ENCODE measurements around the gene PIEZO1.

PIEZO1 gene

DNA sequence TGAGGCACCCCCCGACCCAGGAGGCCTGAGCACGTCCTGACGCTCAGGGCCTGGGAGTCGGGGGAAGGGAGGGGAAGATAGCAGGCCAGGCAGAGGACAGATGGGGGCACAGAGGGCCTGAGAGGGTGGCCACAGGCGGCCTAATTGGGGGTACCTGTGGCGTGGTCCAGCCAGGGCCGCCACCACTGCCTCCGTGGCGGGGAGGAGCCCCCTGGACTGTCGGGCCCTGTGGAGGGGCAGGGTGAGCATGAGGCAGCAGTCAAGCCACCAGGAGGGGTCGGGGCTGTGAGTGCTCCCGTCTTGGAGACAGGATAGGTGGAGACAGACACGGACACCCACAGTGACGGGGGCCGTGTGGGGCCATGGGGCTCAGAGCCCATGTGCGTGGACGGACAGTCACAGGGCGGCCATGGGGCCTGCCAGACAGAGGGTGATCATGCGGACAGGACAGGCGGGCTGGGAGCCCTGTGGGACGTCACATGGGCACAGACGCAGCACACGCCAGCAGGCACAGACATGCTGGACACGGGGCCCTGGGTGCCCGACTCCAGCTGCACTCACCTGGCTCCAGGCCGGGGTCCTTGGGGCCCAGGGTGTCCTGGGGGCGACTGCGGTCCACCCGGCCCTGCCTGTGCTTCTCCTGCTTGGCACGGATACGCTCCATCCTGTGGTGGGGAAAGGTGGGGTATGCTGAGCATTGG, 60.0 kb downstream of the PIEZO1 start:
- H3K9ac ChIP-seq (ENCODE audit: insufficient read length), result no peak overlapping the region
- H3K36me3 ChIP-seq (ENCODE audit: insufficient read depth, low read length), result no peaks in the 10 kb centered on the region; the same call in 1 of the 2 replicates
- DNase-seq (ENCODE audit: low read depth, low spot score), result no peak
- no peaks in the 10 kb centered on the region for H3K9me3 ChIP-seq (ENCODE audit: low read depth, low read length)
- TF ChIP-seq EZH2 (IDR thresholded peaks at IDR 0.05) (no peak), FOXP2 (optimal IDR thresholded peaks at IDR 0.05; ENCODE audit: control extremely low read depth, extremely low read length, insufficient read depth) (no peak), POLR2AphosphoS5 (IDR thresholded peaks at IDR 0.05; ENCODE audit: borderline replicate concordance, low read depth, low read length) (no peak)
- H3K27ac ChIP-seq, result no peak overlapping the region
- H3K4me3 ChIP-seq, result no peak overlapping the region

DNA sequence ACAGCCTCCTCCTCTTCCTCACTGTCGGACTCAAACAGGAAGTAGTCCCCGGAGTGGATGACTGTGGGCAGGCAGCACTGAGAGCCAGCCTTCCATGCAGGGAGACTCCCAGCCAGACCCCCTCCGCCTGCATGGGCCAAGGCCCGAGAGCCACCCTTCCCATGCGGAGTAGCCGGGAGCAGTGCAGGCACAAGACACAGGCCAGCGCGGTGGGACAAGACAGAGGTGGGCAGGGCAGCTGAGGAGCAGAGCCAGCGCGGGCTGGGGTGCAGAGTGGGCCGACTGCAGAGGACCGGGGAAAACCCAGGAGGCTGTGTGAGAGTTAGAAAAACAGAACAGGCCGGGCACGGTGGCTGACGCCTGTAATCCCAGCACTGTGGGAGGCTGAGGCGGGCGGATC, 61.1 kb downstream of the PIEZO1 start:
- Histone ChIP-seq H3K4me3 (no peak overlapping the region), H3K9me3 (ENCODE audit: low read depth, low read length) (no peaks in the 10 kb centered on the region), H3K27ac (no peak overlapping the region), H3K36me3 (ENCODE audit: insufficient read depth, low read length) (peaks cover 3% of the 10 kb centered on the region; the same call in 1 of the 2 replicates), H3K9ac (ENCODE audit: insufficient read length) (no peak overlapping the region)
- no peak for DNase-seq (ENCODE audit: low read depth, low spot score)
- TF ChIP-seq FOXP2 (optimal IDR thresholded peaks at IDR 0.05; ENCODE audit: control extremely low read depth, extremely low read length, insufficient read depth) (no peak), POLR2AphosphoS5 (IDR thresholded peaks at IDR 0.05; ENCODE audit: borderline replicate concordance, low read depth, low read length) (no peak), EZH2 (IDR thresholded peaks at IDR 0.05) (no peak)

DNA sequence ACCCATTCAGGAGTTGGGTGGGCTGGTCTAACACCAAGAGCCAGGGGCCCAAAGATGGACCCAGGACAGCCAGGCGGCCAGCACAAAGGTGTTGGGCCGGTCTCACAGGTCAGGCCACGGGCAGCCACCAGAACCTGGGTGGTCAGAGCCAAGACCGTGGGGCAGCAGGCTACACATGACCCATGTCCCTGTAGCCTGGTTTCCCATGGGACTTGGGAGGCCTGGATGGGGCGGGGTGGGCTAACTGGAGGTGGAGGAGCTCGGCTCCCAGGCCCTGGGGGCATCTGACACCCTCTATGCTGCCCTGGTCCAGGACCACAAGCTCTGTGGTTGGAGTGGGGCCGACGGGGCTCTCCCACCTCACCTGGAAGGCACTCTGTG, 61.5 kb downstream of the PIEZO1 start:
- H3K9me3 ChIP-seq (ENCODE audit: low read depth, low read length), result no peaks in the 10 kb centered on the region
- H3K4me3 ChIP-seq, result no peak overlapping the region
- H3K27ac ChIP-seq, result no peak overlapping the region
- no peak for DNase-seq (ENCODE audit: low read depth, low spot score)
- H3K36me3 ChIP-seq (ENCODE audit: insufficient read depth, low read length), result peaks cover 3% of the 10 kb centered on the region; the same call in 1 of the 2 replicates
- TF ChIP-seq EZH2 (IDR thresholded peaks at IDR 0.05), result no peak
- H3K9ac ChIP-seq (ENCODE audit: insufficient read length), result no peak overlapping the region

DNA sequence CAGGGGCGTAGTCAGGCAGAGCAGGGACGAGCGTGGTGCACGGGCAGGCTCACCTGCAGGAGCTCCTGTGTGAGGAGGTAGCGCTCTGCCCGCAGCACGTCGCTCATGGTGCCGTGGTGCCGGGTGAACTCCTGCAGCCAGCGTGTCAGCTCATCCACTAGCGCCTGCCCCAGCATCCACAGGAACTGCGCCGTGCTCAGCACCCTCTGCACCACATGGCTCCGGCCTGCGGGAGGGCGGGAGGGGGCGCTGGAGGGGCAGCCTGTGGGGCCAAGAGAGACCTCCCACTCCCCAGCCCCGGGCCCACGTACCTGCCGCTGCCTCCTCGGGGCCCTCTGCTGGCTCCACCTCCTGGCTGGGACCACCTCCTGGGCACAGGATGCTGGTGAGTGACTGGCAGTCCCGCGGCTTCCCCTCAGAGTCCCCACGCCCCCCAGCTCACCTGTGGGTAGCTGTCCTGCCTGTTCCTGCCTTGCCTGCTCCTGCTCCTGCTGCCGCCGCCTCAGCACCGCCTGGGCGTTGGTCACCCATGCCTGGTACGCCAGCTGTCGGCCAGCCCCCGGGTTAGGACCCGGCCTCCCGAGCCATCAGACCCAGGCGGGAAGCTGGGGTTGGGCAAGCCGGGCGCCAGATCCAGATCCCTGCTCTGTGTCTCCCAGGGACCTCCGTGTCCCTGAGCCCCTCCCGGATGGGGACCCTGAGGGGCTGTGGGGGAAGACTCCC, 62.1 kb downstream of the PIEZO1 start:
- H3K4me3 ChIP-seq, result no peak overlapping the region
- no peaks in the 10 kb centered on the region for H3K9me3 ChIP-seq (ENCODE audit: low read depth, low read length)
- TF ChIP-seq FOXP2 (optimal IDR thresholded peaks at IDR 0.05; ENCODE audit: control extremely low read depth, extremely low read length, insufficient read depth) (no peak), POLR2AphosphoS5 (IDR thresholded peaks at IDR 0.05; ENCODE audit: borderline replicate concordance, low read depth, low read length) (no peak), EZH2 (IDR thresholded peaks at IDR 0.05) (no peak)
- peaks cover 7% of the 10 kb centered on the region; the same call in 1 of the 2 replicates for H3K36me3 ChIP-seq (ENCODE audit: insufficient read depth, low read length)
- H3K27ac ChIP-seq, result no peak overlapping the region
- no peak overlapping the region for H3K9ac ChIP-seq (ENCODE audit: insufficient read length)
- DNase-seq (ENCODE audit: low read depth, low spot score), result no peak

DNA sequence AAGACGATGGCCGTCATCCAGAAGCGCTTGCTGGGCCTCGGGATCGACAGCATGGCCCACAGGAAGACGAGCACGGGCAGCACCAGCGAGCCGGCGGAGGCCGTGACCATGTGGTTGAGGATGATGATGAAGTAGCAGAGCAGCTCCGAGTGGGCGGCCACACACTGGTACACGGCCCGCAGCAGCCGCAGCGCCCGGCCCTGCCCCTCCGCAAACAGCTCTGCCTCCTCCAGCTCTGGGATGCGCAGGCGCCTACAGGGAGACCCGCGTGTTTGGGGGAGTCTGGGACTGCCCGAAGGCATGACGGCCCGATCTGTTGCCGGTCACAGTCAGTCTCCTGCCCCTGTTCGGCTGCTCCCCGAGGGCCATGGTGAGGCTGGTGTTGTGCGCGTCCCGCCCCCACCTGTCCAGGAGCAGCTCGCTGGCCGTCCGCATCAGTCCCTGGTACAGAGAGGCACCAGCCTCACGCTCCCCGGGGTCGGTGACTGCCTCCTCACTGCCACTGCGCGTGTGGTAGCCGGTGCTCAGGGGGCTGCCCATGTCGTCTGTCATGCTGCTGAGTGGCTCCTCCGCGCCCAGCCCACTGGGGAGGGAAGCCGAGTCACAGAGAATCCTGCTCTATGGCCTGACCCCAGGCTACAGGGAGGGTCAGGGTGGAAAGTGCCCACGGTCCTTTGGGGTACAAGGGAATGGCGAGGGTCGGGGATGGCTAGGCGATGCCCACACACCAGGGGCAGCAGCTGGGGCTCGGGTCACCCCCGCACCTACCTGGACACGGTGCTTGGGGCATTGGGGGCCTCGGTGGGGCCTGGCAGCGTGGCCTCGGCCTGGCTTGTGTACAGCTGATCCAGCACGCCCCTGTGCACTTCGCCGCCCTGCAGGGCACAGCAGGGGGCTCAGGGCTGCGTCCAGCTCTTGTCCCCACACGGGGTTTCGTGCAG, 62.9 kb downstream of the PIEZO1 start:
- Histone ChIP-seq H3K4me3 (no peak overlapping the region), H3K9me3 (ENCODE audit: low read depth, low read length) (no peaks in the 10 kb centered on the region), H3K9ac (ENCODE audit: insufficient read length) (no peak overlapping the region), H3K27ac (no peak overlapping the region), H3K36me3 (ENCODE audit: insufficient read depth, low read length) (peaks cover 8% of the 10 kb centered on the region; the same call in 1 of the 2 replicates)
- TF ChIP-seq POLR2AphosphoS5 (IDR thresholded peaks at IDR 0.05; ENCODE audit: borderline replicate concordance, low read depth, low read length), result no peak
- TF ChIP-seq EZH2 (IDR thresholded peaks at IDR 0.05), result no peak
- no peak for TF ChIP-seq FOXP2 (optimal IDR thresholded peaks at IDR 0.05; ENCODE audit: control extremely low read depth, extremely low read length, insufficient read depth)
- no peak for DNase-seq (ENCODE audit: low read depth, low spot score)

DNA sequence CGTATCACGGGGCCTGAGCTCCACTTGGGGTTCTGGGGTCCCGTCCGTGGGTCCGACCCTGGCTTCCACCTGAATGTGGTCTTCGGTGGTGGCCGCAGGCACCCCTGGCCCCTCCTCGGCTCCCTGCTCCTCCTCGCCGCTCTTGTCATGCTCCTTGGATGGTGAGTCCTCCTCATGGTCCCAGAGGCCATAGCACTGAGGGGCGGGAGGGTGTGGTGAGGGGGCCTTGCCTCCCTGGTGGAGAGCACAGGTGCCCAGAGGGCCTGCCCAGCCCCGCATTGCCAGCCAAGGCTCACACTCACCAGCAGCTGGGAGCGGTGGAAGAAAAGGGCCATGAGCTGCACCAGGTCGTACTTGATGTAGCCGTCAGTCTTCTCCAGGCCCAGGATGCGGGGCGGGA, 63.8 kb downstream of the PIEZO1 start:
- Histone ChIP-seq H3K27ac (no peak overlapping the region), H3K36me3 (ENCODE audit: insufficient read depth, low read length) (peaks cover 10% of the 10 kb centered on the region; the same call in 1 of the 2 replicates), H3K9me3 (ENCODE audit: low read depth, low read length) (no peaks in the 10 kb centered on the region), H3K4me3 (no peak overlapping the region), H3K9ac (ENCODE audit: insufficient read length) (no peak overlapping the region)
- TF ChIP-seq FOXP2 (optimal IDR thresholded peaks at IDR 0.05; ENCODE audit: control extremely low read depth, extremely low read length, insufficient read depth) (no peak), POLR2AphosphoS5 (IDR thresholded peaks at IDR 0.05; ENCODE audit: borderline replicate concordance, low read depth, low read length) (no peak), EZH2 (IDR thresholded peaks at IDR 0.05) (no peak)
- no peak for DNase-seq (ENCODE audit: low read depth, low spot score)

DNA sequence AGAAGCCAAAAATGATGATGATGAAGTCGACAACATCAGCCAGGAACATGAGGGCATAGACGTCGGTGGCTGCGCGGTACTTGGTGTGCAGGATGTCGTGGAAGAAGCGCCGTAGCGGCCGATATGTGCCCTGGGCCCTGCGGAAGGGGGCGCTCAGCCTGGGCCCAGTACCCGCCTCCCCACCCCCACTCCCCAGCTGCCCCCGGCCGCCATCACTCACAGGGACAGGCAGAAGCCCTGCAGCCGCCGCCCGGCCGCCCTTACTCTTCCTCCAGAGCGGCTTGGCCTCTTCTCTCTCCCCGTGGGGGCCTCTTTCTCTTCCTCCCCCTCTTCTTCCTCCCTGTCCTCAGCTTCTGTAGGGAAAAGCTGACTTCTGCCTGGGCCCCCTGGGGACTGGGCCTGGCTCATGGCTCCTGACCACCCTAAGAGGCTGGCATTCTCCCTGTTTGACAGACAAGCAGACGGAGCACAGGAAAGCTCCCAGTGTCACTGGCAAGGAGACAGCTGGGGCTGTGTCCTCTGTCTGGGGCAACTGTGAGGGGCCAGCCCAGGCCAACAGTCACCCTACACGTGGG, 64.5 kb downstream of the PIEZO1 start:
- Histone ChIP-seq H3K9me3 (ENCODE audit: low read depth, low read length) (no peaks in the 10 kb centered on the region), H3K4me3 (no peak overlapping the region), H3K27ac (no peak overlapping the region), H3K36me3 (ENCODE audit: insufficient read depth, low read length) (peaks cover 10% of the 10 kb centered on the region; the same call in 1 of the 2 replicates), H3K9ac (ENCODE audit: insufficient read length) (no peak overlapping the region)
- TF ChIP-seq POLR2AphosphoS5 (IDR thresholded peaks at IDR 0.05; ENCODE audit: borderline replicate concordance, low read depth, low read length) (no peak), FOXP2 (optimal IDR thresholded peaks at IDR 0.05; ENCODE audit: control extremely low read depth, extremely low read length, insufficient read depth) (no peak), EZH2 (IDR thresholded peaks at IDR 0.05) (no peak)
- no peak for DNase-seq (ENCODE audit: low read depth, low spot score)

DNA sequence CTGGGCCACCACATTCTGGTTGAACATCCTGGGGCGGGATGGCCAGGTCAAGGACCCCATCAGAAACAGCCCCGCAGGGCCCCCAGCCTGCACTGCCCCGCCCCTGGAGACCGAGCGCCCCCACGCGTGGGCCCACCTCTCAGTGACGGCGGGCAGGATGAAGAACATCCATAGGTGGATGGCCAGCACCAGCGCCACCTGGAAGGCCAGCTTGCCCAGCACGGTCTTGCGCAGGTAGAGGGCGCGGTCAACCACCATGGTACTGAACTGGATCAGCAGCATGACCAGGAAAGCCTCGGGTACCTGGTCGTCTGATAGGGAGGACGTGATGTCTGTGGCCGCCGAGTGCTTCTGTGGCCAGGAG, 65.1 kb downstream of the PIEZO1 start:
- peaks cover 10% of the 10 kb centered on the region; the same call in 1 of the 2 replicates for H3K36me3 ChIP-seq (ENCODE audit: insufficient read depth, low read length)
- DNase-seq (ENCODE audit: low read depth, low spot score), result no peak

More for the DNA sequence above, 65.1 kb downstream of the PIEZO1 start:
- H3K4me3 ChIP-seq, result no peak overlapping the region
- TF ChIP-seq POLR2AphosphoS5 (IDR thresholded peaks at IDR 0.05; ENCODE audit: borderline replicate concordance, low read depth, low read length) (no peak), EZH2 (IDR thresholded peaks at IDR 0.05) (no peak), FOXP2 (optimal IDR thresholded peaks at IDR 0.05; ENCODE audit: control extremely low read depth, extremely low read length, insufficient read depth) (no peak)
- no peaks in the 10 kb centered on the region for H3K9me3 ChIP-seq (ENCODE audit: low read depth, low read length)
- H3K27ac ChIP-seq, result no peak overlapping the region
- no peak overlapping the region for H3K9ac ChIP-seq (ENCODE audit: insufficient read length)

Measured in SK-N-MC (cell line).